Adrenal gland (tissue), 12 donors: Measurements from ENCODE around the gene KCNK10. TPM values are rescaled to one million over a fixed set of nuclear protein-coding genes. Genes with fewer than 3 reads are reported as not detected.

Experiments
- DNase-seq, 7 donors: peaks; one replicate each; pipeline ENCODE4 v3.0.0-alpha.2; 2019 to 2020
- H3K27ac ChIP-seq, 5 donors: fragments of 200-600 bp; sonication (generic) in 4 of 5; 1 replicate in 3 of 5; 2 replicates in 2 of 5; pipeline versions ENCODE4 v1.5.1 to v1.8.0; 2016 to 2020; ENCODE audit warnings: mild to moderate bottlenecking in 1 of 5
- H3K27me3 ChIP-seq: fragments of 200-600 bp; 2 replicates; pipeline ENCODE4 v1.8.0; 2021
- H3K36me3 ChIP-seq, 2 donors: fragments of 200-600 bp; replicated peaks in 1 of 2; 1 replicate in 1 of 2; 2 replicates in 1 of 2; pipeline versions ENCODE4 v1.5.1 to v1.8.0; 2018 to 2022
- H3K4me1 ChIP-seq, 2 donors: fragments of 200-600 bp; replicated peaks in 1 of 2; 1 replicate in 1 of 2; 2 replicates in 1 of 2; pipeline versions ENCODE4 v1.5.1 to v1.8.0; 2018 to 2021
- H3K4me3 ChIP-seq, 4 donors: fragments of 200-600 bp; sonication (generic) in 3 of 4; one replicate each; pipeline ENCODE4 v1.5.1; 2016 to 2018
- H3K9me3 ChIP-seq, 3 donors: fragments of 200-600 bp; sonication (generic) in 1 of 3; replicated peaks in 1 of 3; 1 replicate in 2 of 3; 2 replicates in 1 of 3; pipeline versions ENCODE4 v1.5.1 to v1.8.0; 2016 to 2021
- CTCF ChIP-seq, 6 experiments: fragments of 450-650 bp in 4 of 6; fragments of 200-600 bp in 2 of 6; sonication (generic) in 1 of 6; IDR thresholded peaks; 1 replicate in 5 of 6; 2 replicates in 1 of 6; pipeline versions ENCODE4 v1.5.1 to v1.8.0; 2016 to 2021; ENCODE audit warnings: antibody characterized with exemption in 6 of 6, mild to moderate bottlenecking in 2 of 6, moderate library complexity in 1 of 6
- POLR2A ChIP-seq, 2 donors: fragments of 450-650 bp; IDR thresholded peaks; one replicate each; pipeline ENCODE4 v1.6.1; 2017; ENCODE audit warnings: antibody characterized with exemption in 2 of 2, mild to moderate bottlenecking in 2 of 2, moderate library complexity in 1 of 2
- WGBS, 4 donors: extraction: QIAGEN DNeasy Blood & Tissue Kit in 2 of 4; methylation state at CpG; one replicate each; pipeline versions ENCODE4 v1.1.5 to v1.1.7; 2013 to 2017; 5-methylcytosine and 5-hydroxymethylcytosine counted together
- intact Hi-C, 2 donors: fragments of 100-400 bp; cut with DNase I; formaldehyde crosslinking; loops; one replicate each; pipeline versions ENCODE4 v1.14.1 to v1.15.0; 2022 to 2023
- polyA plus RNA-seq, 3 donors: library from polyadenylated mRNA; stranded (reverse); fragments of 200-250 nt in 2 of 3; fragments of 350-450 nt in 1 of 3; fragmentation: Illumina TruSeq in 1 of 3; extraction: RNeasy Lipid Tissue Mini Kit (QIAGEN cat#74804) in 1 of 3; gene quantifications; one replicate each; pipeline ENCODE4 v1.2.3, GENCODE V29; 2013 to 2014
- total RNA-seq, 9 donors: library from RNA; depleted of rRNA in 4 of 9; stranded (reverse); fragments of >200 nt in 4 of 9; fragments of 120-200 nt in 1 of 9; fragmentation: NEBNext Ultra II Directional in 1 of 9; extraction: Animal tissue kit (Norgen Biotek cat#: 25700) in 1 of 9; gene quantifications; one replicate each; pipeline versions ENCODE4 v1.1.0 to v1.2.4, GENCODE V29; 2013 to 2023
- donor health status: healthy with polysubstance abuse.
- donor health status: Bipolar disorder and iron deficiency.
- donor health status: DM: yes; HTN: yes; CAD: no.
- donor health status: DM: no; HTN: no; CAD: no.
- donor health status: DM: no; HTN: no; CAD: no.
- donor health status: DM: yes; HTN: yes; CAD: no.

KCNK10 gene
- total and polyA plus RNA-seq, 12 donors = 0.03 to 1.1 (median 0.60) TPM; not detected in 7

- DNase-seq = no peak
- no peaks in the 10 kb centered on the region for H3K4me1 ChIP-seq
- 61 to 76% (median 64%) methylated on average over 1 of the region's 1 CpG for WGBS, 4 donors
- TF ChIP-seq POLR2A (IDR thresholded peaks at IDR 0.05) (no peak), CTCF (IDR thresholded peaks at IDR 0.05) (no peak)
- H3K4me3 ChIP-seq = no peak overlapping the region
- no peaks in the 10 kb centered on the region for H3K36me3 ChIP-seq
- H3K27me3 ChIP-seq = no peaks in the 10 kb centered on the region
- intact Hi-C loops = loop anchor here in 1 of 2 donors (10.0 kb wide), 1 partner anchor 131 kb away; no protein-coding TSS in a partner anchor
- no peaks in the 10 kb centered on the region for H3K9me3 ChIP-seq
- H3K27ac ChIP-seq = no peak overlapping the region
Observed at GRCh38 chr14:88156127-88156526, 166.9 kb downstream of the KCNK10 start.

- DNase-seq = no peak
- Histone ChIP-seq H3K4me3 (no peak overlapping the region), H3K9me3 (no peaks in the 10 kb centered on the region), H3K27me3 (no peaks in the 10 kb centered on the region), H3K36me3 (no peaks in the 10 kb centered on the region), H3K27ac (no peak overlapping the region), H3K4me1 (no peaks in the 10 kb centered on the region)
- TF ChIP-seq POLR2A (IDR thresholded peaks at IDR 0.05) (no peak), CTCF (IDR thresholded peaks at IDR 0.05) (no peak)
- 56 to 66% (median 65%) methylated on average over 6 of the region's 6 CpGs for WGBS, 4 donors
- intact Hi-C loops = loop anchor here in 1 of 2 donors (10.0 kb wide), 1 partner anchor 130 kb away; no protein-coding TSS in a partner anchor
Observed at GRCh38 chr14:88154926-88155325, 168.1 kb downstream of the KCNK10 start.

- no peak for TF ChIP-seq POLR2A (IDR thresholded peaks at IDR 0.05)
- TF ChIP-seq CTCF (IDR thresholded peaks at IDR 0.05) = no peak
- Histone ChIP-seq H3K4me1 (no peaks in the 10 kb centered on the region), H3K9me3 (no peaks in the 10 kb centered on the region), H3K27me3 (no peaks in the 10 kb centered on the region), H3K4me3 (no peak overlapping the region), H3K36me3 (no peaks in the 10 kb centered on the region), H3K27ac (no peak overlapping the region)
- 78 to 88% (median 87%) methylated on average over 4 of the region's 4 CpGs for WGBS, 4 donors
- DNase-seq = no peak
- intact Hi-C loops = loop anchor here in 1 of 2 donors (10.0 kb wide), 1 partner anchor 130 kb away; no protein-coding TSS in a partner anchor
Observed at GRCh38 chr14:88154321-88154720, 168.7 kb downstream of the KCNK10 start.

DNA sequence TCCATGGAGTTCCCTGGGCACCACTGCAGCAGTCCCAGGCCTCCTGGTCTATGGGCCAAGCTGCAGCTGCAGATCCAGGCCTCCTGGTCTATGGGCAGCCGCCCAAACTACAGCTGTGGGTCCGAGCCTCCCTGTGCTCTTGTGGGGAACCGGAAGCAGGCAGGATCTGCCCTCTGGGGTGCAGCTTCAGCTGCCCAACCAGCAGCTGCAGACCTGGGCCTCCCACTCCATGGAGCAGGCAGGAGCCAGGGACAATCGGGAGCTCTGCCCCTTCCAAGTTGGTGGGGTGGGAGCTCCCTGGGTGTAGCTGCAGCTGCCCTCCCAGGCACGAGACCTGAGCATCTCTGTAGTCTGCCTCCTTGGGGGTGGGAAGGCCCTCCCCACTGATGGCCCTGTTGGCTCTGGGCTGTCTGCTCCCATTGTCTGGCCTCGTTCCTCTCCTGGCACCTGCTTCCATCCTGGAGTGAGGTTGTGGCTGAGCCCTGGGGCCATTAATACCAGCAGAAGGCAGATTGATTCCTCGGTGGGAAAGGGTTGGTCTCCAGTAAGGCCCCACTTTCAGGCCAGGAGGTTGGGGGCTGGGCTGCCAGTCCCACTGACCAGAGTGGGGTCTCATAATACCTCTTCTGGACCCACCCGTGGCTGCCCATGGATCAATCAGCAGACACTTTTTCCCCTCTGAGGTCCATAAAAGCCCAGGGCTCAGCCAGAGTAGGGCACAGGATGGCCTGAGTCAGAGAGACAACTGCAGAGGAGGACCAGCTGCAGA lies 176.0 kb downstream of the KCNK10 start:
- H3K27ac ChIP-seq = no peak overlapping the region
- no peaks in the 10 kb centered on the region for H3K27me3 ChIP-seq
- H3K9me3 ChIP-seq = no peaks in the 10 kb centered on the region
- WGBS, 4 donors = 76 to 92% (median 86%) methylated on average over 3 to 8 of the region's 8 CpGs
- no peak for DNase-seq
- H3K4me3 ChIP-seq = no peak overlapping the region
- no peaks in the 10 kb centered on the region for H3K36me3 ChIP-seq
- no peaks in the 10 kb centered on the region for H3K4me1 ChIP-seq
- intact Hi-C loops = no loop called here
- no peak for TF ChIP-seq POLR2A (IDR thresholded peaks at IDR 0.05)
- no peak for TF ChIP-seq CTCF (IDR thresholded peaks at IDR 0.05)
